SK-N-SH (cell line): ENCODE measurements around the gene CFAP74.

Experiments
- CHD2 ChIP-seq: fragments of 150-350 bp; IDR thresholded peaks from 2 replicates; pipeline ENCODE4 v1.6.1; 2018; ENCODE audit warnings: low read length; ENCODE audit not compliant: partially characterized antibody
- EP300 ChIP-seq, 2 experiments: IDR thresholded peaks; 2 replicates each; pipeline versions ENCODE4 v1.4.0 to v1.6.1; 2012; ENCODE audit warnings: borderline replicate concordance in 1 of 2, low read depth in 1 of 2, low read length in 1 of 2
- EZH2phosphoT487 ChIP-seq: fragments of 200-600 bp; sonication (generic); IDR thresholded peaks from 2 replicates; pipeline ENCODE4 v1.6.1; 2017; ENCODE audit warnings: low read depth, mixed run types, mild to moderate bottlenecking, antibody characterized with exemption, moderate library complexity, borderline replicate concordance
- FOXJ3 ChIP-seq: sonication (generic); formaldehyde crosslinking; IDR thresholded peaks from 2 replicates; pipeline ENCODE4 v1.5.1; 2020; ENCODE audit warnings: mild to moderate bottlenecking, missing genetic modification reagents
- JUND ChIP-seq: IDR thresholded peaks from 2 replicates; pipeline ENCODE4 v1.4.0; 2012
- MAX ChIP-seq: IDR thresholded peaks from 2 replicates; pipeline ENCODE4 v1.4.0; 2012; ENCODE audit warnings: low read depth
- POLR2AphosphoS5 ChIP-seq: IDR thresholded peaks from 2 replicates; pipeline ENCODE4 v1.6.1; 2012; ENCODE audit warnings: low read depth, low read length
- SMC3 ChIP-seq: IDR thresholded peaks from 2 replicates; pipeline ENCODE4 v1.6.1; 2012; ENCODE audit warnings: low read depth, low read length, improper control_type of control experiment
- TEAD4 ChIP-seq: IDR thresholded peaks from 2 replicates; pipeline ENCODE4 v1.4.0; 2012; ENCODE audit warnings: mild to moderate bottlenecking, borderline replicate concordance; ENCODE audit not compliant: insufficient read depth
- TF ChIP-seq, protein P1 (sequence below): fragments of 200-600 bp; sonication (generic); IDR thresholded peaks from 2 replicates; pipeline ENCODE4 v1.6.1; 2017; ENCODE audit warnings: antibody characterized with exemption, mild to moderate bottlenecking, moderate library complexity
- TF ChIP-seq, protein P2 (sequence below): fragments of 150-350 bp; IDR thresholded peaks from 2 replicates; pipeline ENCODE4 v1.6.1; 2017; ENCODE audit warnings: antibody characterized with exemption, low read length, low read depth, borderline replicate concordance
- TF ChIP-seq, protein P3 (sequence below): IDR thresholded peaks from 2 replicates; pipeline ENCODE4 v1.6.1; 2012; ENCODE audit warnings: mild to moderate bottlenecking, low read depth, low read length, moderate library complexity
- TF ChIP-seq, protein P4 (sequence below): fragments of 150-350 bp; IDR thresholded peaks from 2 replicates; pipeline ENCODE4 v1.6.1; 2016; ENCODE audit warnings: mild to moderate bottlenecking, low read depth, low read length

GRCh38 chr1:1967151-1967550, 36.4 kb downstream of the CFAP74 start:
- no peak for TF ChIP-seq POLR2AphosphoS5
- TF ChIP-seq, protein P1, sequence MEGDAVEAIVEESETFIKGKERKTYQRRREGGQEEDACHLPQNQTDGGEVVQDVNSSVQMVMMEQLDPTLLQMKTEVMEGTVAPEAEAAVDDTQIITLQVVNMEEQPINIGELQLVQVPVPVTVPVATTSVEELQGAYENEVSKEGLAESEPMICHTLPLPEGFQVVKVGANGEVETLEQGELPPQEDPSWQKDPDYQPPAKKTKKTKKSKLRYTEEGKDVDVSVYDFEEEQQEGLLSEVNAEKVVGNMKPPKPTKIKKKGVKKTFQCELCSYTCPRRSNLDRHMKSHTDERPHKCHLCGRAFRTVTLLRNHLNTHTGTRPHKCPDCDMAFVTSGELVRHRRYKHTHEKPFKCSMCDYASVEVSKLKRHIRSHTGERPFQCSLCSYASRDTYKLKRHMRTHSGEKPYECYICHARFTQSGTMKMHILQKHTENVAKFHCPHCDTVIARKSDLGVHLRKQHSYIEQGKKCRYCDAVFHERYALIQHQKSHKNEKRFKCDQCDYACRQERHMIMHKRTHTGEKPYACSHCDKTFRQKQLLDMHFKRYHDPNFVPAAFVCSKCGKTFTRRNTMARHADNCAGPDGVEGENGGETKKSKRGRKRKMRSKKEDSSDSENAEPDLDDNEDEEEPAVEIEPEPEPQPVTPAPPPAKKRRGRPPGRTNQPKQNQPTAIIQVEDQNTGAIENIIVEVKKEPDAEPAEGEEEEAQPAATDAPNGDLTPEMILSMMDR: no peak
- no peak for TF ChIP-seq JUND
- TF ChIP-seq TEAD4: no peak
- no peak for TF ChIP-seq CHD2
- TF ChIP-seq, protein P2, sequence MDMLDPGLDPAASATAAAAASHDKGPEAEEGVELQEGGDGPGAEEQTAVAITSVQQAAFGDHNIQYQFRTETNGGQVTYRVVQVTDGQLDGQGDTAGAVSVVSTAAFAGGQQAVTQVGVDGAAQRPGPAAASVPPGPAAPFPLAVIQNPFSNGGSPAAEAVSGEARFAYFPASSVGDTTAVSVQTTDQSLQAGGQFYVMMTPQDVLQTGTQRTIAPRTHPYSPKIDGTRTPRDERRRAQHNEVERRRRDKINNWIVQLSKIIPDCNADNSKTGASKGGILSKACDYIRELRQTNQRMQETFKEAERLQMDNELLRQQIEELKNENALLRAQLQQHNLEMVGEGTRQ: no peak
- no peak for TF ChIP-seq MAX
- TF ChIP-seq EZH2phosphoT487: no peak
- TF ChIP-seq, protein P3, sequence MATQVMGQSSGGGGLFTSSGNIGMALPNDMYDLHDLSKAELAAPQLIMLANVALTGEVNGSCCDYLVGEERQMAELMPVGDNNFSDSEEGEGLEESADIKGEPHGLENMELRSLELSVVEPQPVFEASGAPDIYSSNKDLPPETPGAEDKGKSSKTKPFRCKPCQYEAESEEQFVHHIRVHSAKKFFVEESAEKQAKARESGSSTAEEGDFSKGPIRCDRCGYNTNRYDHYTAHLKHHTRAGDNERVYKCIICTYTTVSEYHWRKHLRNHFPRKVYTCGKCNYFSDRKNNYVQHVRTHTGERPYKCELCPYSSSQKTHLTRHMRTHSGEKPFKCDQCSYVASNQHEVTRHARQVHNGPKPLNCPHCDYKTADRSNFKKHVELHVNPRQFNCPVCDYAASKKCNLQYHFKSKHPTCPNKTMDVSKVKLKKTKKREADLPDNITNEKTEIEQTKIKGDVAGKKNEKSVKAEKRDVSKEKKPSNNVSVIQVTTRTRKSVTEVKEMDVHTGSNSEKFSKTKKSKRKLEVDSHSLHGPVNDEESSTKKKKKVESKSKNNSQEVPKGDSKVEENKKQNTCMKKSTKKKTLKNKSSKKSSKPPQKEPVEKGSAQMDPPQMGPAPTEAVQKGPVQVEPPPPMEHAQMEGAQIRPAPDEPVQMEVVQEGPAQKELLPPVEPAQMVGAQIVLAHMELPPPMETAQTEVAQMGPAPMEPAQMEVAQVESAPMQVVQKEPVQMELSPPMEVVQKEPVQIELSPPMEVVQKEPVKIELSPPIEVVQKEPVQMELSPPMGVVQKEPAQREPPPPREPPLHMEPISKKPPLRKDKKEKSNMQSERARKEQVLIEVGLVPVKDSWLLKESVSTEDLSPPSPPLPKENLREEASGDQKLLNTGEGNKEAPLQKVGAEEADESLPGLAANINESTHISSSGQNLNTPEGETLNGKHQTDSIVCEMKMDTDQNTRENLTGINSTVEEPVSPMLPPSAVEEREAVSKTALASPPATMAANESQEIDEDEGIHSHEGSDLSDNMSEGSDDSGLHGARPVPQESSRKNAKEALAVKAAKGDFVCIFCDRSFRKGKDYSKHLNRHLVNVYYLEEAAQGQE: no peak
- no peak for TF ChIP-seq SMC3
- TF ChIP-seq, protein P4, sequence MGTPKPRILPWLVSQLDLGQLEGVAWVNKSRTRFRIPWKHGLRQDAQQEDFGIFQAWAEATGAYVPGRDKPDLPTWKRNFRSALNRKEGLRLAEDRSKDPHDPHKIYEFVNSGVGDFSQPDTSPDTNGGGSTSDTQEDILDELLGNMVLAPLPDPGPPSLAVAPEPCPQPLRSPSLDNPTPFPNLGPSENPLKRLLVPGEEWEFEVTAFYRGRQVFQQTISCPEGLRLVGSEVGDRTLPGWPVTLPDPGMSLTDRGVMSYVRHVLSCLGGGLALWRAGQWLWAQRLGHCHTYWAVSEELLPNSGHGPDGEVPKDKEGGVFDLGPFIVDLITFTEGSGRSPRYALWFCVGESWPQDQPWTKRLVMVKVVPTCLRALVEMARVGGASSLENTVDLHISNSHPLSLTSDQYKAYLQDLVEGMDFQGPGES: no peak
- no peak for TF ChIP-seq FOXJ3 (CRISPR knock-in tag)
- TF ChIP-seq EP300 (IDR thresholded peaks at IDR 0.05; ENCODE audit: borderline replicate concordance in 1 of 2, low read depth in 1 of 2, low read length in 1 of 2): no peak
